HG03060 (cell line): ENCODE data around the gene SOWAHB.

Experiments used
- ATAC-seq: cut with Tn5 transposase; IDR thresholded peaks from one replicate; pipeline ENCODE4 v1.9.1; 2021; ENCODE audit warnings: low read depth, moderate number of reproducible peaks; ENCODE audit not compliant: unreplicated experiment

SOWAHB gene

GRCh38 chr4:76856243-76857073 lies 41.5 kb downstream of the SOWAHB start:
- no peak for ATAC-seq

GRCh38 chr4:76854858-76855257 lies 43.1 kb downstream of the SOWAHB start:
- ATAC-seq = no peak

- ATAC-seq = no peak
Observed at GRCh38 chr4:76851375-76851774, 46.6 kb downstream of the SOWAHB start.

- ATAC-seq = no peak
Observed at GRCh38 chr4:76850010-76850441, 47.9 kb downstream of the SOWAHB start.
